NCI-H1694 treated with DMSO at 0.1 percent for 48 hours (cell line): Measurements from ENCODE around the gene HOXA6.

Experiments used
- DNase-seq: peaks from one replicate; lab custom pipeline; 2025; lab: John Stamatoyannopoulos, UW

HOXA6 gene

GRCh38 chr7:27095897-27096767 lies 51.4 kb downstream of the HOXA6 start, which contains the start of gene HOXA1:
Gene HOXA1 (minus strand): TSS chr7:27096000. CDS start chr7:27095912, 88 bp downstream.
- DNase-seq, result peak; percentile 66
